ENCODE data around the gene PUM2. TPM values are rescaled to one million over a fixed set of nuclear protein-coding genes. Genes with fewer than 3 reads are reported as not detected.

Gene PUM2
- total and polyA plus RNA-seq, 2 of the 13 experiments (the other 11 are each of a cell fraction or from before 2014, with no cell fraction given): 69.6 to 69.8 TPM

- peak; percentile 64; the same call in 1 of the 2 replicates for TF ChIP-seq ZBED4 (CRISPR knock-in tag; IDR thresholded peaks at IDR 0.05; ENCODE audit: borderline replicate concordance)
- peak; percentile 45; the same call in 1 of the 2 replicates for TF ChIP-seq ZNF331 (CRISPR knock-in tag; IDR thresholded peaks at IDR 0.05)
- TF ChIP-seq ZNF496 (CRISPR knock-in tag; IDR thresholded peaks at IDR 0.05; ENCODE audit: insufficient replicate concordance): no peak
- no peak for TF ChIP-seq ZNF776 (CRISPR knock-in tag; IDR thresholded peaks at IDR 0.05)
- TF ChIP-seq XBP1 (CRISPR knock-in tag; IDR thresholded peaks at IDR 0.05): no peak
- TF ChIP-seq SETDB1 (CRISPR knock-in tag; IDR thresholded peaks at IDR 0.05; ENCODE audit: borderline replicate concordance): no peak
- TF ChIP-seq TMF1 (CRISPR knock-in tag; IDR thresholded peaks at IDR 0.05; ENCODE audit: low read depth): peak; percentile 37; the same call in 1 of the 2 replicates
- peak; percentile 49; the same call in 1 of the 2 replicates for TF ChIP-seq TAF1 (CRISPR knock-in tag; IDR thresholded peaks at IDR 0.05)
- peak; percentile 10 to 11; a peak in 2 of 4 replicates for TF ChIP-seq HMGXB4 (CRISPR knock-in tag; IDR thresholded peaks at IDR 0.05; ENCODE audit: borderline replicate concordance in 1 of 2, low read depth in 1 of 2)
- TF ChIP-seq MAFG (CRISPR knock-in tag; IDR thresholded peaks at IDR 0.05): 0 out of 2 replicates have a peak, but pooled peaks have one; percentile 61
- TF ChIP-seq ZBTB38 (CRISPR knock-in tag; IDR thresholded peaks at IDR 0.05): no peak
- TF ChIP-seq SMAD1 (CRISPR knock-in tag; IDR thresholded peaks at IDR 0.05; ENCODE audit: borderline replicate concordance, low read depth): no peak
- TF ChIP-seq, protein P1, sequence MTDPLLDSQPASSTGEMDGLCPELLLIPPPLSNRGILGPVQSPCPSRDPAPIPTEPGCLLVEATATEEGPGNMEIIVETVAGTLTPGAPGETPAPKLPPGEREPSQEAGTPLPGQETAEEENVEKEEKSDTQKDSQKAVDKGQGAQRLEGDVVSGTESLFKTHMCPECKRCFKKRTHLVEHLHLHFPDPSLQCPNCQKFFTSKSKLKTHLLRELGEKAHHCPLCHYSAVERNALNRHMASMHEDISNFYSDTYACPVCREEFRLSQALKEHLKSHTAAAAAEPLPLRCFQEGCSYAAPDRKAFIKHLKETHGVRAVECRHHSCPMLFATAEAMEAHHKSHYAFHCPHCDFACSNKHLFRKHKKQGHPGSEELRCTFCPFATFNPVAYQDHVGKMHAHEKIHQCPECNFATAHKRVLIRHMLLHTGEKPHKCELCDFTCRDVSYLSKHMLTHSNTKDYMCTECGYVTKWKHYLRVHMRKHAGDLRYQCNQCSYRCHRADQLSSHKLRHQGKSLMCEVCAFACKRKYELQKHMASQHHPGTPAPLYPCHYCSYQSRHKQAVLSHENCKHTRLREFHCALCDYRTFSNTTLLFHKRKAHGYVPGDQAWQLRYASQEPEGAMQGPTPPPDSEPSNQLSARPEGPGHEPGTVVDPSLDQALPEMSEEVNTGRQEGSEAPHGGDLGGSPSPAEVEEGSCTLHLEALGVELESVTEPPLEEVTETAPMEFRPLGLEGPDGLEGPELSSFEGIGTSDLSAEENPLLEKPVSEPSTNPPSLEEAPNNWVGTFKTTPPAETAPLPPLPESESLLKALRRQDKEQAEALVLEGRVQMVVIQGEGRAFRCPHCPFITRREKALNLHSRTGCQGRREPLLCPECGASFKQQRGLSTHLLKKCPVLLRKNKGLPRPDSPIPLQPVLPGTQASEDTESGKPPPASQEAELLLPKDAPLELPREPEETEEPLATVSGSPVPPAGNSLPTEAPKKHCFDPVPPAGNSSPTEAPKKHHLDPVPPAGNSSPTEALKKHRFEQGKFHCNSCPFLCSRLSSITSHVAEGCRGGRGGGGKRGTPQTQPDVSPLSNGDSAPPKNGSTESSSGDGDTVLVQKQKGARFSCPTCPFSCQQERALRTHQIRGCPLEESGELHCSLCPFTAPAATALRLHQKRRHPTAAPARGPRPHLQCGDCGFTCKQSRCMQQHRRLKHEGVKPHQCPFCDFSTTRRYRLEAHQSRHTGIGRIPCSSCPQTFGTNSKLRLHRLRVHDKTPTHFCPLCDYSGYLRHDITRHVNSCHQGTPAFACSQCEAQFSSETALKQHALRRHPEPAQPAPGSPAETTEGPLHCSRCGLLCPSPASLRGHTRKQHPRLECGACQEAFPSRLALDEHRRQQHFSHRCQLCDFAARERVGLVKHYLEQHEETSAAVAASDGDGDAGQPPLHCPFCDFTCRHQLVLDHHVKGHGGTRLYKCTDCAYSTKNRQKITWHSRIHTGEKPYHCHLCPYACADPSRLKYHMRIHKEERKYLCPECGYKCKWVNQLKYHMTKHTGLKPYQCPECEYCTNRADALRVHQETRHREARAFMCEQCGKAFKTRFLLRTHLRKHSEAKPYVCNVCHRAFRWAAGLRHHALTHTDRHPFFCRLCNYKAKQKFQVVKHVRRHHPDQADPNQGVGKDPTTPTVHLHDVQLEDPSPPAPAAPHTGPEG (CRISPR knock-in tag; IDR thresholded peaks at IDR 0.05): peak; percentile 63
- TF ChIP-seq GTF2F1 (IDR thresholded peaks at IDR 0.05; ENCODE audit: low read length): no peak
- TF ChIP-seq THAP11 (CRISPR knock-in tag; IDR thresholded peaks at IDR 0.05): peak; percentile 45
- TF ChIP-seq, protein P2, sequence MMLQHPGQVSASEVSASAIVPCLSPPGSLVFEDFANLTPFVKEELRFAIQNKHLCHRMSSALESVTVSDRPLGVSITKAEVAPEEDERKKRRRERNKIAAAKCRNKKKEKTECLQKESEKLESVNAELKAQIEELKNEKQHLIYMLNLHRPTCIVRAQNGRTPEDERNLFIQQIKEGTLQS (CRISPR knock-in tag; IDR thresholded peaks at IDR 0.05): peak; percentile 33; the same call in 1 of the 2 replicates
- no peak; the same call in 1 of the 2 replicates for TF ChIP-seq ZNF563 (CRISPR knock-in tag; IDR thresholded peaks at IDR 0.05)
Observed at GRCh38 chr2:20350041-20350712, 467 bp downstream of the PUM2 start (continued).
